NCI-H226 (cell line): ENCODE results near the gene ECT2L.
"Not testable (repeated sequence)": the region's sequence is repeated elsewhere in the genome, so short reads cannot be mapped to it uniquely, and the experiment has no call there.

Source experiments
- DNase-seq: peaks from one replicate; pipeline ENCODE4 v3.0.0-alpha.2; 2015

The ECT2L gene

GRCh38 chr6:138864343-138864890 is 68.5 kb downstream of the ECT2L start:
- DNase-seq = no peak

DNA sequence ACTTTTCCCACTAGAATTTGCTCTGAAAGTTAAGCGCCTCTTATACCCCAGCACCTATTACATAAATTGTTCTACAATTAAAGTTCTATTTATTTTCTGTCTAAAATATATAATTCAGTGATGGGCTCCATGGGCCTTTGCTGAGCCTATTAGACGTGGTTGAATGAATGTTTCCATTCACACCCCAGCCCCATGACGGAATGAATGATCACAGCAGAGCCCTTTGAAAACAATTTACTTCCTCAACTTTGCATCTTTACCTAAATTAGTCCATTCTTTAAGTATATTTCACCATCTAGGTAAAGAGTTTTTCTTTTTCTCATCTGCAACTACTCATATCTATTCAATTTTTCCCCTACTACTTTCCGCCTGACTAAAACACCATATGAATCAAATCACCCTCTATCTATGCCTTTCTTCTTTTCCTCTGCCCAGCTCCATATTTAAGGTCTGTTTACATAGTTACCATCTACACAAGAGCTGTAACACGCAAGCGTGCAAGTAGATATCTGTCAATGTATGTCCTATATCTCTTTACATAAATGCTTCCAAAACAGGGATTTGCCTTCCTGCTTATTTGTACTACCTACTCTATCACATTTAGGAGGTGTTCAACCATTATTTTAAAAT is 69.7 kb downstream of the ECT2L start:
- no peak for DNase-seq

GRCh38 chr6:138868181-138868580 is 72.3 kb downstream of the ECT2L start:
- no peak for DNase-seq

DNA sequence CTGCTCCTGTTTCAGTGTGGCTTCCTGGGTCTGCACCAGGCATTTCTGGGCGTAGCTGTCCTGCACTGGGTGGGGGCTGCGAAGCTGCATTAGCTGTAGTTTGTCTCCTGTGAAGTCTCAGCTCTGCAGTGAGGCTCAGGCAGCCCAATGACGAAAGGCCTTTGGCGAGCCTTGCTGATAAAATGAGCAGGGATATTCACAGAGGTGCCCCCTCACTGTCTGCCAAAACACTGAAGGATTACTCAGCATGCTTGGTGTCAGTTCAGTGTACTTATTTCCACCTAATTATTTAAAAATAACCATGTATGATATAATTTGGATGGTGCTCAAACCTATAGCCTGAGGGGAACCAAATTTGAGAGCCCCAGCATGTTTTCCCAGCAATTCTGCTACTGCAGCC is 73.5 kb downstream of the ECT2L start:
- no peak for DNase-seq

GRCh38 chr6:138873191-138873590 is 77.3 kb downstream of the ECT2L start:
- no peak for DNase-seq

DNA sequence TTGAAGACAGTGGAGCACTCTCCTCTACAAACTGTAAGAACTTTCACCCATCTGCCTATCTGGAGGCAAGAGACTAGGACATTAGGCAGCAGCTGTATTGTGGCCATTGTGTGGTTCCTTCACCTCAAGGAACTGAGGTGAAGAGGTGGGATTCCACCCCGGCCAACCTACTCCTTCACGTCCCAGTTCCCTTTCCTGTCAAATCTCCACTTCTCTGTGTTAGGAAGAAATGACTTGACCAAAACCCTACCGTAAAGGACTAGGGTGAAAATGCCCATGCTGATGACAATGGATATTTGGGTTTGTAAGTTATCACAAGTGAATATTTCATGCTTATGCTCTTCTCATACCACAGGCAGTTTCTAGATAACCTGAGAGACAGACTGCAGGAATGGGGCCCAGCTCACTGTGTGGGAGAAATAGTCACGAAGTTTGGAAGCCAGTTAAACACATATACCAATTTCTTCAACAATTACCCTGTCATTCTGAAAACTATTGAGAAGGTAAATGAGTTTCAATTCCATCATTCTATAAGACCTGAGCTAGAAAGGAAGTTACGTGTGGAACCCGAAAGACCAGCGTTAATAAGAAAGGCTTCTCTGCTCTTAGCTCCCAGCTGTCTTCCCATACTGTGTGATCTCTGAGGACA is 86.6 kb downstream of the ECT2L start:
- no peak for DNase-seq

- no peak for DNase-seq
These were observed 89.4 kb downstream of the ECT2L start for GRCh38 chr6:138885156-138885819.

DNA sequence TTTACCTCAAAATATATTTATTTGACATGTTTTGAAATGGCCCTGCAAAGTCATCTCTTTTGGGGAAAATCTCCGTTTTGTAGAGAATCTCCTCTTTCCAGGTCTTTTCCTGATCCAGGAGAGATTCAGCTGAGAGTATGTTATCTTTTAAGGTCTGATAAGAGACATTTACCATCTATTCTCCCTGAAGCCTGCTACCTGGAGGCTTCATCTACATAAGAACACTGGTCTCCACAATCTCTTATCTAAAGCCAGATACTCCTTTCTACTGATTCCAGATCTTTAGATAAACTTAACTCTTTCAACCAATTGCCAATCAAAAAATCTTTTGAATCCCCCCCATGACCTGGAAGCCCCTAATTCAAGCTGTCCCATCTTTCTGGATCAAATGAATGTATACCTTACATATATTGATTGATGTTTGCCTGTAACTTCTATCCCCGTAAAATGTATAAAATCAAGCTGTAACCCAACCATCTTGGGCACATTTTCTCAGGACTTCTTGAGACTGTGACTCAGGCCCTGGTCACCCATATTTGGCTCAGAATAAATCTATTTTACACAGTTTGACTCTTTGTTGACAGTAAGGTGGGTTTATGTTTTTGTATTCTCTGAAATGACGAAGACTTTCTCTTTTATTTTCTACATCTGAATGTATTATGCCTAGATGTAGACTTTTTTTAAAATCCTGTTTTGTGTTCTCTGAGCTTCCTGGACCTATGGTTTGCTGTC is 95.5 kb downstream of the ECT2L start:
- no peak for DNase-seq

DNA sequence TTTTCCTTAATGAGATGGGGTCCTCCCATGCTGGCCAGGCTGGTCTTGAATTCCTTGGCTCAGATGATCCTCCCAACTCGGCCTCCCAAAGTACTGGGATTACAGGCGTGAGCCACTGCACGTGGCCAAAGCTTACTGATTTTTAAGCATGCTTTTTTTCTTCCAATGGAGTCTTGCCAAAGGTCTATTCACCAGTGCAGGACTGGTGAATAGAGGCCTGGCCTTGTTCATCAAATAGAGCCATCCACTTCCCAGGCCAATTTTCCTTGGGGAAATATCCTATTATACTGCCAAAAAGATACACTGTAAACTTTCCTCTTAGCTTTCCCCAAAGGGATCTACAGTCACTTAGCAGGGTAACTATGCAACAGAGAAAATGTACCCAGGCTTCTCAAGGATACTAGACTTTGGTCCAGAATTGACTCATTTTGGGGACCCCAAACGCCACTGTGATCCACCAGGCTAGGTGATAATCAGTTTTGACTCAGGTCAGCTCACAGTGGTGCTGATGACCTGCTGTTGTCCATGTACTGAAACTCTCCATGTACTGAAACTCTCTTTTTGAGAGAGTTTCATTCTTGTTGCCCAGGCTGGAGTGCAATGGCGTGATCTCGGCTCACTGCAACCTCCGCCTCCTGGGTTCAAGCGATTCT is 100.3 kb downstream of the ECT2L start:
- DNase-seq = no peak

- DNase-seq = no peak
These were observed 101.1 kb downstream of the ECT2L start for GRCh38 chr6:138897031-138897430.

DNA sequence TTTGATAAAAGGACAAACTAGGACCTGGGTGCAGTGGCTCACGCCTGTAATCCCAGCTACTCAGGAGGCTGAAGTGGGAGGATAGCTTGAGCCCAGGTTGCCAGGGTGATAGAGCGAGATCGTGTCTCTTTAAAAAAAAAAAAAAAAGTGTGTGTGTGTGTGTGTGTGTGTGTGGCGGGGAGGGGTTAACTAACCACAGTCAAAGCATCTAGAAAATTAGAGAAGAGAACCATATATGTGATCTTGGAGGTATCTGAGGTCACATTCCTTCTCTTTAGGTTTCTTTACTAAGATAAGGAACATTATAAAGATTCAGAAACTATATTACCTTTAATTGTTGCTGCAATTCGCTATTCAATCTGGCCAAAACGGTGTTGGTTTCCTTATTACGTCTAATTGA is 111.3 kb downstream of the ECT2L start:
- no peak for DNase-seq

DNA sequence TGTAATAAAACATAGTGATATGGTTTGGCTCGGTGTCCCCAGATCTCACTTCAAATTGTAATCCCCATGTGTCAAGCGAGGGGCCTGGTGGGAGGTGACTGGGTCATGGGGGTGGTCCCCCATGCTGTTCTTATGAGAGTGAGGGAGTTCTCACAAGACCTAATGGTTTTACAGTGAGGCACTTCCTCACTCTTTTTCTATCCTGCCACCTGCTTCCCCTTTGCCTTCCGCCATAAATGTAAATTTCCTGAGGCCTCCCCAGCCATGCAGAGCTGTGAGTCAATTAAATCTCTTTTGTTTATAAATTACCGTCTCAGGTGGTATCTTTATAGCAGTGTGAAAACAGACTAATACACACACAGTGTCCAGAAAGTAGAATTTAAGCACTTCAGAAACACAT is 113.6 kb downstream of the ECT2L start:
- no peak for DNase-seq

DNA sequence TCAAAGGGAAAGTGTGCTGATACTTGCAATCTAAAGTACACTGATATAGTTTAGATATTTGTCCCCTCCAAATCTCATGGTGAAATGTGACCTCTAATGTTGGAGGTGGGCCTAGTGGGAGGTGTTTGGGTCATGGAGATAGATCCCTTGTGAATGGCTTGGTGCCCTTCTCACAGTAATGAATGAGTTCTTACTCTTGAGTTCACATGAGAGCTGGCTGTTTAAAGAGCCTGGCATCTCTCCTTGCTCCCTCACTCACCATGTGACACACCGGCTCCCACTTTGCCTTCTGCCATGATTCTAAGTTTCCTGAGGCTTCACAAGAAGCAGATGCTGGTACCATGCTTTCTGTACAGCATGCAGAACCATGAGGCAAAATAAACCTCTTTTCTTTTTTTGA is 114.1 kb downstream of the ECT2L start:
- no peak for DNase-seq

DNA sequence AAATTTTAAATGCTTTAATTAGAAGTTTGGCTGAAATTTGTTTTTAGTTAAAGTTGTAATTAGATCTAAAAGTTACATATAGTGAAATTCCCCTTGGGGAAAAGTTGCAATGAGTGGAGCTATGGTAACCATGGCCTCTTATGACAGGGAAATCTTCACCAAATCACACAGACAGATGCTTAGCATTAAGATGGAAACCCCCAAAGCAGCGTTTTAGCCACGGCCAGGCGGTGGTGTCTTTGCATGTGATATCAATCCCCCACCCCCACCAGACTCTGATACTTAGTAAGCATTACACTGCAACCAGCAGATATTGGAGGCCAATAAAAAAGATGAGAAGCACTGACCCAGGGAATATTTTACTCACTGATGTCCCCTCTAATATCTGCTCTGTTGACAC is 116.4 kb downstream of the ECT2L start:
- DNase-seq = no peak

- DNase-seq = no peak
These were observed 118.8 kb downstream of the ECT2L start for GRCh38 chr6:138914701-138915100.

DNA sequence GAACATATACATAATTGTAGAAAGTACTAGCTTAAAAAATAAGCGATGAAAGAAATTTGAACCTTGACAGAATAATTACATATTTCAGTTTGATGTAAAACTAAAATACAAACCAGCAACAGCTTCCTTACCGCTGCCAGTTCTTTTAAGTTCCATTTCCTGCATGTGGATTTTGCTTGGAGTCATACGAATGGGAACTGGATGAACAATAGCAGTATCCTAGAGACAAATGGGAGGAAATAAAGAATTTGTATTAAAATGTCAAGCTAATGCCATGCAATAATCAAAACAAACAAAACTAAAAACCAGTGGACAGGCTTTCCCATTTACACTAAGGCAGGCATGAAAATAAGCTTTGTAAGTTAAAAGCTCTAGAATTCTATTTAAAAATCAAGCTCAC is 125.0 kb downstream of the ECT2L start:
- DNase-seq = no peak

DNA sequence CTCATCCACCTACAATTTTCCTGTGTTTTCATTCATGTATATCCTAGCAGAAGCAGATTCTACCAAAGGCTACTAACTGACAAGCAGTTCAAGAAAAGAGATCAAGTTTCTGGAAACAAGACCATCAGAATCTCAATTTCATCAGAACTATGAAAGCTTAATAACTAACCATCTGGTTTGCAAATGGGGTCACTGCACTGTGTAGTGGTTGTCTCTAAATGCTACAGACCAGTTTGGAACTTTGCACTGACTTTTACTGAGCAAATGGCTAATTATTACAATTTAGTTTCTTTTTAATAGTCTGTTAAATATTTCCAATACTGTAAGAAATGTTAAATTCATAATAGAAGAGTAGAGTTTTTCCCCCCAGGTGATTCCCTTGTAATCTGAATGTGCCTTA is 127.7 kb downstream of the ECT2L start:
- no peak for DNase-seq

DNA sequence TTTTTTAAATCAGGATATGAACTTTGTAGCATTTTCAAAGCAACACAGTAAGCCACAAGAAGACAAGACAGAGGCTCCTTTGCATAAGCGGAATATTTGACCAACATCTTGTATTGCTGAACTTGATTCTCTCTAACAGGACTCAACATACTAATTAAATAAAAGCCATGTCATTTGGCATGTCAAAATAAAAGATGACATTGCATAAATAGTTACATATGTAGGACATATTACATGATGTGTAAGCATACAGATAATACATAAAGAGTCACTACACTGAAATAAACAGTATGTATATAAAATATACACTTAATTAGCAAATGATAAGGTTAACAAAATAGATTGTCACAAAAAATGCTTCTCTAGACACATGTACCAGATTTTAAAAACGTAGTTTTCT is 129.9 kb downstream of the ECT2L start:
- no peak for DNase-seq

- no peak for DNase-seq
These were observed 130.7 kb downstream of the ECT2L start for GRCh38 chr6:138926579-138926978.

- DNase-seq = no peak
These were observed 135.8 kb downstream of the ECT2L start for GRCh38 chr6:138931660-138932059.

- DNase-seq = not testable (repeated sequence)
These were observed 141.0 kb downstream of the ECT2L start for GRCh38 chr6:138936873-138937272.

DNA sequence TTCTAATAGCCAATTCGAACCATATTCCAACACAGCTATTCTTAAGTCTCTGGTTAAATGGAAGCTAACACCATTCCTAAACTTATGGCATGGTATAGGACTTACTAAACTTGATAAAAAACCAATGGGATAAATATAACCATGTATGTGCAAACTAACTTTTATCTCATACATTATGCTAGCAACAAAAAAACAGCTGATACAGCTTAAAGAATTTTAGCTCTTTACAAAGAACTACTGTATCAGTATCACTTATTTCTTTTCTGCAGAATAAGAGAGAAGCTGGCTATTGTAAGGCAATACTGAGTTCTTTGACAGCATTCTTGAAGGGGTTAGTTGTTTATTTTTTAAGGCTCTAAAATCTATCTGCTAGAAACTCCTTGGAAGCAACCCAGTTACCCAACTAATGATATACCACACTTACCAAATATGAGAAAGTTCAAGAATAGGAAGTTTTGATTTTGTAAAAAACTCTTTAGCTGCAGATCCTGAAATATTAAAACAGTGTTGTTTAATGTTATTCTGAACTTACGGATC is 147.3 kb downstream of the ECT2L start:
- DNase-seq = no peak

GRCh38 chr6:138944412-138944811 is 148.5 kb downstream of the ECT2L start:
- DNase-seq = peak; percentile 57
